ENCODE results near the gene DDX53.

Gene DDX53

GRCh38 chrX:22975786-22976185 is 24.0 kb upstream of the DDX53 start:
- H3K27me3 ChIP-seq (ENCODE audit: low read length), result no peaks in the 10 kb centered on the region
- TF ChIP-seq CTCF (IDR thresholded peaks at IDR 0.05; ENCODE audit: insufficient read depth, low read length, poor library complexity, severe bottlenecking) (no peak), EZH2phosphoT487 (conservative IDR thresholded peaks at IDR 0.05; ENCODE audit: low read length) (no peak)

GRCh38 chrX:22985958-22986357 is 13.8 kb upstream of the DDX53 start:
- Histone ChIP-seq H3K36me3 (ENCODE audit: low read length) (no peaks in the 10 kb centered on the region), H2AFZ (ENCODE audit: low read depth, low read length, severe bottlenecking) (no peak overlapping the region), H3K27ac (ENCODE audit: low read depth, low read length) (no peak overlapping the region), H3K4me3 (ENCODE audit: insufficient read depth, low read length, poor library complexity, severe bottlenecking) (no peak overlapping the region), H3K9me3 (ENCODE audit: insufficient read depth, low read length) (no peaks in the 10 kb centered on the region), H3K9me2 (replicated peaks; ENCODE audit: insufficient read depth, low read length) (no peaks in the 10 kb centered on the region), H3K27me3 (ENCODE audit: low read length) (no peaks in the 10 kb centered on the region), H3K4me2 (ENCODE audit: low read depth, low read length, poor library complexity, severe bottlenecking) (no peak overlapping the region), H3K79me2 (ENCODE audit: insufficient read depth, low read length) (no peaks in the 10 kb centered on the region), H4K20me1 (ENCODE audit: low read depth, low read length) (no peaks in the 10 kb centered on the region), H3F3A (ENCODE audit: insufficient read depth) (no peaks in the 10 kb centered on the region), H3K9ac (ENCODE audit: low read length) (no peak overlapping the region)
- no peak for TF ChIP-seq CTCF (IDR thresholded peaks at IDR 0.05; ENCODE audit: insufficient read depth, low read length, poor library complexity, severe bottlenecking)

More at GRCh38 chrX:22975786-22976185, 24.0 kb upstream of the DDX53 start:
- H3K4me2 ChIP-seq (ENCODE audit: low read depth, low read length, poor library complexity, severe bottlenecking), result no peak overlapping the region
- H2AFZ ChIP-seq (ENCODE audit: low read depth, low read length, severe bottlenecking), result no peak overlapping the region
- no peaks in the 10 kb centered on the region for H3K36me3 ChIP-seq (ENCODE audit: low read length)
- no peaks in the 10 kb centered on the region for H3F3A ChIP-seq (ENCODE audit: insufficient read depth)
- no peaks in the 10 kb centered on the region for H4K20me1 ChIP-seq (ENCODE audit: low read depth, low read length)
- no peak overlapping the region for H3K4me3 ChIP-seq (ENCODE audit: insufficient read depth, low read length, poor library complexity, severe bottlenecking)
- H3K9ac ChIP-seq (ENCODE audit: low read length), result no peak overlapping the region
- no peaks in the 10 kb centered on the region for H3K79me2 ChIP-seq (ENCODE audit: insufficient read depth, low read length)
- no peaks in the 10 kb centered on the region for H3K9me2 ChIP-seq (replicated peaks; ENCODE audit: insufficient read depth, low read length)
- H3K9me3 ChIP-seq (ENCODE audit: insufficient read depth, low read length), result no peaks in the 10 kb centered on the region
- no peak overlapping the region for H3K27ac ChIP-seq (ENCODE audit: low read depth, low read length)

GRCh38 chrX:22987452-22987851 is 12.3 kb upstream of the DDX53 start:
- Histone ChIP-seq H3K79me2 (ENCODE audit: insufficient read depth, low read length) (no peaks in the 10 kb centered on the region), H4K20me1 (ENCODE audit: low read depth, low read length) (no peaks in the 10 kb centered on the region), H3K27me3 (ENCODE audit: low read length) (no peaks in the 10 kb centered on the region), H2AFZ (ENCODE audit: low read depth, low read length, severe bottlenecking) (no peak overlapping the region), H3K36me3 (ENCODE audit: low read length) (no peaks in the 10 kb centered on the region), H3K9me3 (ENCODE audit: insufficient read depth, low read length) (no peaks in the 10 kb centered on the region), H3K27ac (ENCODE audit: low read depth, low read length) (no peak overlapping the region), H3K9ac (ENCODE audit: low read length) (no peak overlapping the region), H3K4me2 (ENCODE audit: low read depth, low read length, poor library complexity, severe bottlenecking) (no peak overlapping the region), H3F3A (ENCODE audit: insufficient read depth) (no peaks in the 10 kb centered on the region), H3K9me2 (replicated peaks; ENCODE audit: insufficient read depth, low read length) (no peaks in the 10 kb centered on the region), H3K4me3 (ENCODE audit: insufficient read depth, low read length, poor library complexity, severe bottlenecking) (no peak overlapping the region)
- TF ChIP-seq EZH2phosphoT487 (conservative IDR thresholded peaks at IDR 0.05; ENCODE audit: low read length) (no peak), CTCF (IDR thresholded peaks at IDR 0.05; ENCODE audit: insufficient read depth, low read length, poor library complexity, severe bottlenecking) (no peak)

GRCh38 chrX:23003116-23003515 is 3.4 kb downstream of the DDX53 start:
- no peak overlapping the region for H3K27ac ChIP-seq (ENCODE audit: low read depth, low read length)

More at GRCh38 chrX:23003116-23003515, 3.4 kb downstream of the DDX53 start:
- no peaks in the 10 kb centered on the region for H4K20me1 ChIP-seq (ENCODE audit: low read depth, low read length)
- no peaks in the 10 kb centered on the region for H3K79me2 ChIP-seq (ENCODE audit: insufficient read depth, low read length)
- no peaks in the 10 kb centered on the region for H3K9me3 ChIP-seq (ENCODE audit: insufficient read depth, low read length)
- H3K9me2 ChIP-seq (replicated peaks; ENCODE audit: insufficient read depth, low read length), result no peaks in the 10 kb centered on the region
- H3K4me3 ChIP-seq (ENCODE audit: insufficient read depth, low read length, poor library complexity, severe bottlenecking), result no peak overlapping the region
- H3K27me3 ChIP-seq (ENCODE audit: low read length), result no peaks in the 10 kb centered on the region
- H3K36me3 ChIP-seq (ENCODE audit: low read length), result no peaks in the 10 kb centered on the region
- no peak overlapping the region for H3K9ac ChIP-seq (ENCODE audit: low read length)
- H3F3A ChIP-seq (ENCODE audit: insufficient read depth), result no peaks in the 10 kb centered on the region
- no peak overlapping the region for H2AFZ ChIP-seq (ENCODE audit: low read depth, low read length, severe bottlenecking)
- TF ChIP-seq CTCF (IDR thresholded peaks at IDR 0.05; ENCODE audit: insufficient read depth, low read length, poor library complexity, severe bottlenecking), result no peak
- no peak for TF ChIP-seq EZH2phosphoT487 (conservative IDR thresholded peaks at IDR 0.05; ENCODE audit: low read length)
- no peak overlapping the region for H3K4me2 ChIP-seq (ENCODE audit: low read depth, low read length, poor library complexity, severe bottlenecking)
